ENCODE measurements around the gene TACC2.
"Not testable (repeated sequence)": the region's sequence is repeated elsewhere in the genome, so short reads cannot be mapped to it uniquely, and the experiment has no call there.

TACC2 gene

GRCh38 chr10:122198631-122199030, 209.7 kb downstream of the TACC2 start:
- no peak for TF ChIP-seq ZNF274 (IDR thresholded peaks at IDR 0.05; ENCODE audit: low read depth, low read length)
- no peak overlapping the region for H3K4me3 ChIP-seq (ENCODE audit: low read length)

- TF ChIP-seq ZNF274 (IDR thresholded peaks at IDR 0.05; ENCODE audit: low read depth, low read length) = no peak
- no peak overlapping the region for H3K4me3 ChIP-seq (ENCODE audit: low read length)
Measured at GRCh38 chr10:122199070-122199469, 210.1 kb downstream of the TACC2 start.

GRCh38 chr10:122199689-122200088, 210.7 kb downstream of the TACC2 start:
- H3K4me3 ChIP-seq (ENCODE audit: low read length) = no peak overlapping the region
- TF ChIP-seq ZNF274 (IDR thresholded peaks at IDR 0.05; ENCODE audit: low read depth, low read length) = no peak

- H3K4me3 ChIP-seq (ENCODE audit: low read length) = no peak overlapping the region
- no peak for TF ChIP-seq ZNF274 (IDR thresholded peaks at IDR 0.05; ENCODE audit: low read depth, low read length)
Measured at GRCh38 chr10:122201401-122201800, 212.4 kb downstream of the TACC2 start.

- not testable (repeated sequence) for H3K4me3 ChIP-seq (ENCODE audit: low read length)
Measured at GRCh38 chr10:122203180-122203579, 214.2 kb downstream of the TACC2 start.

GRCh38 chr10:122204691-122205489, 215.9 kb downstream of the TACC2 start:
- no peak overlapping the region for H3K4me3 ChIP-seq (ENCODE audit: low read length)
- TF ChIP-seq ZNF274 (IDR thresholded peaks at IDR 0.05; ENCODE audit: low read depth, low read length) = no peak

GRCh38 chr10:122206471-122207065, 217.6 kb downstream of the TACC2 start:
- H3K4me3 ChIP-seq (ENCODE audit: low read length) = no peak overlapping the region
- no peak for TF ChIP-seq ZNF274 (IDR thresholded peaks at IDR 0.05; ENCODE audit: low read depth, low read length)

GRCh38 chr10:122207163-122207562, 218.2 kb downstream of the TACC2 start:
- no peak for TF ChIP-seq ZNF274 (IDR thresholded peaks at IDR 0.05; ENCODE audit: low read depth, low read length)
- H3K4me3 ChIP-seq (ENCODE audit: low read length) = no peak overlapping the region

GRCh38 chr10:122207596-122207995, 218.6 kb downstream of the TACC2 start:
- no peak for TF ChIP-seq ZNF274 (IDR thresholded peaks at IDR 0.05; ENCODE audit: low read depth, low read length)
- H3K4me3 ChIP-seq (ENCODE audit: low read length) = no peak overlapping the region

GRCh38 chr10:122208571-122209430, 219.8 kb downstream of the TACC2 start:
- H3K4me3 ChIP-seq (ENCODE audit: low read length) = no peak overlapping the region
- TF ChIP-seq ZNF274 (IDR thresholded peaks at IDR 0.05; ENCODE audit: low read depth, low read length) = no peak

GRCh38 chr10:122210481-122211265, 221.7 kb downstream of the TACC2 start:
- no peak overlapping the region for H3K4me3 ChIP-seq (ENCODE audit: low read length)
- no peak for TF ChIP-seq ZNF274 (IDR thresholded peaks at IDR 0.05; ENCODE audit: low read depth, low read length)

- TF ChIP-seq ZNF274 (IDR thresholded peaks at IDR 0.05; ENCODE audit: low read depth, low read length) = no peak
- no peak overlapping the region for H3K4me3 ChIP-seq (ENCODE audit: low read length)
Measured at GRCh38 chr10:122213364-122213763, 224.4 kb downstream of the TACC2 start.

- TF ChIP-seq ZNF274 (IDR thresholded peaks at IDR 0.05; ENCODE audit: low read depth, low read length) = no peak
- no peak overlapping the region for H3K4me3 ChIP-seq (ENCODE audit: low read length)
Measured at GRCh38 chr10:122213766-122214165, 224.8 kb downstream of the TACC2 start.

- H3K4me3 ChIP-seq (ENCODE audit: low read length) = no peak overlapping the region
- TF ChIP-seq ZNF274 (IDR thresholded peaks at IDR 0.05; ENCODE audit: low read depth, low read length) = no peak
Measured at GRCh38 chr10:122216047-122216446, 227.1 kb downstream of the TACC2 start.

All from GM08714 (cell line).